GM12873 (cell line): ENCODE results near the gene GABRE.

Experiments used
- CTCF ChIP-seq: IDR thresholded peaks from 2 replicates; pipeline ENCODE4 v1.5.1; 2012; ENCODE audit warnings: low read depth, mild to moderate bottlenecking, moderate library complexity, low read length, control low read depth; ENCODE audit not compliant: insufficient read depth; ENCODE audit errors: missing control alignments

Gene GABRE

GRCh38 chrX:151988706-151989299 is 14.3 kb upstream of the GABRE start:
- TF ChIP-seq CTCF: no peak

- TF ChIP-seq CTCF: no peak
These were observed 12.6 kb upstream of the GABRE start for GRCh38 chrX:151987108-151987507.

GRCh38 chrX:151985955-151986354 is 11.5 kb upstream of the GABRE start:
- TF ChIP-seq CTCF: no peak

- no peak for TF ChIP-seq CTCF
These were observed 11.1 kb upstream of the GABRE start for GRCh38 chrX:151985531-151985930.

GRCh38 chrX:151984902-151985301 is 10.4 kb upstream of the GABRE start:
- TF ChIP-seq CTCF: no peak

GRCh38 chrX:151984328-151984727 is 9.9 kb upstream of the GABRE start:
- no peak for TF ChIP-seq CTCF

GRCh38 chrX:151983186-151983585 is 8.7 kb upstream of the GABRE start:
- TF ChIP-seq CTCF: no peak

GRCh38 chrX:151982222-151982621 is 7.7 kb upstream of the GABRE start:
- no peak for TF ChIP-seq CTCF
